Endodermal cell (in vitro differentiated cells): ENCODE data around the gene ZNRF2. TPM values are rescaled to one million over a fixed set of nuclear protein-coding genes. Genes with fewer than 3 reads are reported as not detected.

Source experiments
- DNase-seq: peaks from one replicate; pipeline ENCODE4 v3.0.0-alpha.2; 2017
- H3K27ac ChIP-seq: 2 replicates; pipeline ENCODE4 v1.5.1; 2013; ENCODE audit warnings: mild to moderate bottlenecking, low read depth, low read length, moderate library complexity
- H3K27me3 ChIP-seq: 2 replicates; pipeline ENCODE4 v1.6.1; 2013; ENCODE audit warnings: mild to moderate bottlenecking, low read length, moderate library complexity; ENCODE audit not compliant: insufficient read depth, control insufficient read depth, poor library complexity, severe bottlenecking
- H3K36me3 ChIP-seq: 2 replicates; pipeline ENCODE4 v1.7.0; 2013; ENCODE audit warnings: mild to moderate bottlenecking, low read length, moderate library complexity; ENCODE audit not compliant: control insufficient read depth, insufficient read depth
- H3K4me1 ChIP-seq: one replicate; pipeline ENCODE4 v1.7.0; 2013; ENCODE audit warnings: low read length; ENCODE audit not compliant: control insufficient read depth, insufficient read depth
- H3K4me3 ChIP-seq: 2 replicates; pipeline ENCODE4 v1.5.1; 2013; ENCODE audit warnings: mild to moderate bottlenecking, low read length, moderate library complexity
- H3K9ac ChIP-seq: 2 replicates; pipeline ENCODE4 v1.6.1; 2013; ENCODE audit warnings: mild to moderate bottlenecking, low read length, moderate library complexity; ENCODE audit not compliant: poor library complexity, severe bottlenecking; ENCODE audit errors: extremely low read depth
- H3K9me3 ChIP-seq: 2 replicates; pipeline ENCODE4 v1.6.1; 2013; ENCODE audit warnings: mild to moderate bottlenecking, low read length, moderate library complexity; ENCODE audit not compliant: control insufficient read depth
- H3K27ac Mint-ChIP-seq: 2 replicates; pipeline ENCODE4 v1.8.0; 2020; ENCODE audit warnings: mixed read lengths
- H3K27me3 Mint-ChIP-seq: 2 replicates; pipeline ENCODE4 v1.8.0; 2021; ENCODE audit warnings: mild to moderate bottlenecking, mixed read lengths; ENCODE audit not compliant: insufficient read depth
- H3K36me3 Mint-ChIP-seq: 2 replicates; pipeline ENCODE4 v1.8.0; 2020; ENCODE audit warnings: low read depth, mixed read lengths
- H3K4me1 Mint-ChIP-seq: 2 replicates; pipeline ENCODE4 v1.8.0; 2020; ENCODE audit warnings: mixed read lengths
- H3K4me3 Mint-ChIP-seq: 2 replicates; pipeline ENCODE4 v1.8.0; 2020; ENCODE audit warnings: mild to moderate bottlenecking, moderate library complexity, mixed read lengths
- H3K9me3 Mint-ChIP-seq: 2 replicates; pipeline ENCODE4 v1.8.0; 2020; ENCODE audit warnings: mild to moderate bottlenecking, mixed read lengths
- CTCF ChIP-seq: fragments of 200-600 bp; sonication (generic); conservative IDR thresholded peaks from 2 replicates; pipeline ENCODE4 v1.5.0; 2021; ENCODE audit warnings: antibody characterized with exemption, mild to moderate bottlenecking
- WGBS, 2 experiments: methylation state at CpG; one replicate each; pipeline versions ENCODE4 v1.1.5 to v1.1.7; 2013; ENCODE audit warnings: missing lambda C conversion rate in 2 of 2, mixed read lengths in 1 of 2; ENCODE audit not compliant: insufficient coverage in 1 of 2, insufficient read length in 1 of 2; 5-methylcytosine and 5-hydroxymethylcytosine counted together
- total RNA-seq, 2 donors: library from RNA; stranded (reverse); fragmentation: NEBNext Ultra II Directional in 1 of 2; extraction: Animal tissue kit (Norgen Biotek cat#: 25700) in 1 of 2; gene quantifications; 2 replicates in 1 of 2; 3 replicates in 1 of 2; pipeline ENCODE4 v1.2.1, GENCODE V29; 2021

The ZNRF2 gene
- total RNA-seq, 2 donors from 2014 or later = 15.5 to 20.9 TPM

- peaks cover 2% of the 10 kb centered on the region for H3K4me1 Mint-ChIP-seq
- DNase-seq = no peak
- no peaks in the 10 kb centered on the region for H3K4me1 ChIP-seq
- no peak overlapping the region for H3K4me3 Mint-ChIP-seq
- no peak overlapping the region for H3K9ac ChIP-seq
- H3K27ac ChIP-seq = no peak overlapping the region
- H3K27me3 ChIP-seq = no peaks in the 10 kb centered on the region
- H3K36me3 ChIP-seq = no peaks in the 10 kb centered on the region
- H3K4me3 ChIP-seq = no peak overlapping the region
- H3K27ac Mint-ChIP-seq = no peak overlapping the region
- peaks cover 7% of the 10 kb centered on the region for H3K36me3 Mint-ChIP-seq
- peaks cover 12% of the 10 kb centered on the region for H3K9me3 Mint-ChIP-seq
- no peak for TF ChIP-seq CTCF
- H3K9me3 ChIP-seq = peaks cover 12% of the 10 kb centered on the region
- H3K27me3 Mint-ChIP-seq = no peaks in the 10 kb centered on the region
- WGBS, 2 experiments = 85% methylated on average over 2 of the region's 2 CpGs; no CpG with 5 or more reads in 1 of the 2 experiments
Measured at GRCh38 chr7:30411173-30411572, 126.8 kb downstream of the ZNRF2 start.

GRCh38 chr7:30411897-30412296 is 127.5 kb downstream of the ZNRF2 start:
- Histone ChIP-seq H3K36me3 (no peaks in the 10 kb centered on the region), H3K9ac (no peak overlapping the region), H3K4me1 (no peaks in the 10 kb centered on the region), H3K27ac (no peak overlapping the region), H3K27me3 (no peaks in the 10 kb centered on the region), H3K9me3 (peaks cover 12% of the 10 kb centered on the region), H3K4me3 (no peak overlapping the region)
- Mint-ChIP-seq H3K4me3 (no peak overlapping the region), H3K9me3 (peaks cover 12% of the 10 kb centered on the region), H3K27ac (no peak overlapping the region), H3K27me3 (no peaks in the 10 kb centered on the region), H3K4me1 (peaks cover 2% of the 10 kb centered on the region), H3K36me3 (peaks cover 7% of the 10 kb centered on the region)
- TF ChIP-seq CTCF = no peak
- 94 to 100% methylated on average over 2 to 3 of the region's 3 CpGs for WGBS, 2 experiments
- DNase-seq = no peak

GRCh38 chr7:30412782-30413504 is 128.5 kb downstream of the ZNRF2 start:
- Mint-ChIP-seq H3K9me3 (peaks cover 12% of the 10 kb centered on the region), H3K27me3 (no peaks in the 10 kb centered on the region), H3K36me3 (peaks cover 7% of the 10 kb centered on the region), H3K4me3 (no peak overlapping the region), H3K4me1 (peaks cover 2% of the 10 kb centered on the region), H3K27ac (peak overlapping the region; percentile 49)
- no peak overlapping the region for H3K27ac ChIP-seq
- no peak overlapping the region for H3K9ac ChIP-seq
- no peaks in the 10 kb centered on the region for H3K27me3 ChIP-seq
- peak; percentile 83 for DNase-seq
- peaks cover 12% of the 10 kb centered on the region for H3K9me3 ChIP-seq
- H3K4me1 ChIP-seq = no peaks in the 10 kb centered on the region
- TF ChIP-seq CTCF = peak; percentile 77
- 79 to 85% methylated on average over 4 to 5 of the region's 5 CpGs for WGBS, 2 experiments
- no peaks in the 10 kb centered on the region for H3K36me3 ChIP-seq
- H3K4me3 ChIP-seq = no peak overlapping the region
